Activated CD4-positive, alpha-beta T cell treated with anti-CD3 and anti-CD28 coated beads for 24 hours (primary cell): Measurements from ENCODE around the gene SEC16B.
"Not testable (repeated sequence)": the region's sequence is repeated elsewhere in the genome, so short reads cannot be mapped to it uniquely, and the experiment has no call there.

Source experiments
- DNase-seq, 2 donors: peaks; one replicate each; pipeline ENCODE4 v3.0.0-alpha.2; 2020; ENCODE audit warnings: low read depth in 2 of 2

SEC16B gene

DNA sequence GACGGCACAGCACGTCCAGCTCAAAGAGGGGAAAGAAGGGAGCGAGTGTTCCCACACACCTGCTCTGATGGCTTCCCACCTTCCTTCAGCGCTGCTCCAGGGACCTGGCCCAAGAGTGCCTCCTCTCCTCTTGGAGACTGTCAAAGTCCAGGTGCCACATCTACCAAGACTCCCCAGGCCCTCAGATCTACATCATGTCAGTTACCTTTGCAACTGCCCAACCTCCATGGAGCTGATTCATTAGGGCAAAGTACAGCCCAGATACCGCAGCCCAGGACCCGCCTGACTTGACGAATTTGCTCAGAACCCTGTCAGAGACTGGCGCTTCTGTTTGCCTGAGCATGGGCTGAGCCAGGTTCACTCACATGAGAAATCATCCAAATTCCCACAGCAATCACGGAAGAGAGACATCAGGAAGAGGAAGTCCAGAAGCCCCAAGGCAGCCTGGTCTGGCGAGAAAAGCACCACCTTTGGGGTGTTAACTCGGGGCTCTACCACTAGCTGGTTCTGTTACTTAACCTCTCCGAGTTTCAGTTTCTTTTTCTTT, at the start of gene SEC16B:
TSS of gene SEC16B (minus strand) at position 234 of the 547 bp plus-strand sequence. CDS start 2,077 bp downstream, outside the sequence.
- DNase-seq, result no peak

DNA sequence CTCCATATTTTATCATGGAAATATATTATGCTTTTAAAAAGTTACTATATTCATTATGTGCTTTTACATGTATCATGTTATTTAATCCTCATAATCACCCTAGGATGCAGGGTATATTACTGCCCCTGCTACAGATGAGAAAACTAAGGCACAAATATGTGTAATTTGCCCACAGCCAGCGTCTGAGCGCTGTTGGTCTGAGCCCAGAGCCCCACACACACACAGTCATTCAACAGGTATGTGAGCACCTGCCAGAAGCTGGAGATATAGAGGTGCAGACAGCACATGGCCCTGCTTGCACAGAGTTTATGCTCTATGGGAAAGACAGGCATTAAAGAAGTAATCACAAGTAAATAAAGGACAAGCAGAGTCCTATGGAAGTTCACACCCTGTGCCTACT, 49.8 kb upstream of the SEC16B start:
- DNase-seq, result no peak

DNA sequence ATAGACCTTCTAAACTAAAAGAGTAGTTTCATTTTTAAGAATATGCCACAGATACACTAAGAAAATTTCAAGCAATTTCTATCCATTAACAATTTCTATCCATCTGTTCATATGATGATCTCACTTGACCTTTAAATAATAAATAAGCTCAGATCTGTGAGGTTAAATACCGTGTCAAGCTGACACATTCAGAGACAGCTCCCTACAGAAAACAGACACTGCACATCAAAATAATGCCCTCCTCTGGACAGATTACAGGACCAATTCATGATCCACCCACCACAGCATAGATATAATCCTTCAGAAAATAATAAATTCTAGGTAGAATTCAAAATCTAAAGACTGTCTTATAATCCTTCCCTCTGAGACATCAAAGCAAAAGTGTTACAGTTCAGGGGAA, 49.4 kb upstream of the SEC16B start:
- DNase-seq, result no peak

- no peak for DNase-seq
These were observed 47.7 kb upstream of the SEC16B start for GRCh38 chr1:178017517-178017916.

DNA sequence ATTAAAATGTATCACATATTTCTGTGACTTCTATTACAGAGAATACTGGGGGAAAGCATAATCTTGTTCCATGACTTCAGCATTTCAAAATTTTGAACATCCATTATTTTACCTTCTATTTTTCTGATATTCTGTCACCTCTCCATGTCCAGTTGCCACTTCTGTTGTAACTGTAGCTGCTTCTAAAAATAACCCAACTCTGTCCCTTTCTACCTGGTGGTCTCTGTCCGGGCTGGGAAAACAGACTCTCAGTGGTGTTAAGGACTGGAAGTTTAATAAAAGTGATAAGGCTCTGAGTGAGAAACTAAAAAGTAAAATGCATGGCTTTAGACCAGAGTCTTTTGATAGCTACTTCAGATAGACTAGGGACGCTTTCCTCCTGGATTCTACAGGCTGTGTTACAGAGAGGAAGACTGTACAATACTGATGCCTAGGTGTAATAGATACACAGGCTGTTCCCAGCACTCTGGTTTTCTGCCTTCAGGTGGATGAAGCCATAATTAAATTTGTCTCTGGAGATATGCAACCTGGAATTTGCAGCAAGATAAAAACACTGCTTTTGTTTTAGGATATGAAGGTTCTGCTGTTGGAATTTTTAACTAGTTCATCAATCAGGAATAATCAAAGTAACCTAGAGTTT, 42.1 kb upstream of the SEC16B start:
- DNase-seq, result no peak

- DNase-seq, result no peak
These were observed 41.6 kb upstream of the SEC16B start for GRCh38 chr1:178011465-178011828.

- no peak for DNase-seq
These were observed 41.0 kb upstream of the SEC16B start for GRCh38 chr1:178010674-178011464.

DNA sequence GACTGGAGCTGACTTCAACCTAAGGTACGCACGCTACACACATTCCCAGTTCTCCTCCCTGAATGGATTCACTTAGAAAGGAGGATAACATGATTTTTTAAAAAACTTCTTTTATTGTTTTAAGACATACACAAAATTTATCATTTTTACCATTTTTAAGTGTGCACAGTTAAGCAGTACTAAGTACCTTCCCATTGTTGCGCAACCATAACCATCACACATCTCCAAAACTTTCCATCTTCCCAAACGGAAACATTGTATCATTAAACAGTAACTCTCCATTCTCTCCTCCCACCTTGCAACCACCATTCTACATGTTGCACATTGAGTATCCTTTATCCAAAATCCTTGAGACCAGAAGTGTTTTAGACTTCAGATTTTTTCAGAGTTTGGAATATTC, 36.2 kb upstream of the SEC16B start:
- DNase-seq, result no peak

DNA sequence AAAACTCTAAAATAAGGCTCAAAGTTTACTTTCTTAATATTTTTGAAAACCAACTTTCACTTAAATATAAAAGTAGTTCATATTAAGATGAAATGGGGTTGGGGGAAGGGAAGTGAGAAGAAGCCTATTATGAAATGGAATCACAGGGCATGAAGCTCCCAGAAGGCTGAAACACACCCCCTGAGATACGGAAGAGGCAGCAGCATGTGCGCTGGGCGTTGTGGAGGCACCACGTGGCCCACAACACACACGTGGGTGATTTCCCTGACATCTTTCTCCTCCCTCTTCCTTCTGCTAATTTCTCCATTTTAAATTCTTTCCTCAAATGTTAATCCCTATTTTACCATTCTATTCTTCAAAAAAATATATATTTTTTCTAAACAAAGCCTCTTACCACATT, 35.6 kb upstream of the SEC16B start:
- no peak for DNase-seq

- DNase-seq, result no peak
These were observed 35.1 kb upstream of the SEC16B start for GRCh38 chr1:178004926-178005391.

GRCh38 chr1:177998696-177999631, 29.1 kb upstream of the SEC16B start:
- DNase-seq, result no peak

GRCh38 chr1:177996957-177997356, 27.1 kb upstream of the SEC16B start:
- no peak for DNase-seq

GRCh38 chr1:177995369-177995768, 25.5 kb upstream of the SEC16B start:
- DNase-seq, result no peak

- not testable (repeated sequence) for DNase-seq
These were observed 16.4 kb upstream of the SEC16B start for GRCh38 chr1:177986281-177986680.

DNA sequence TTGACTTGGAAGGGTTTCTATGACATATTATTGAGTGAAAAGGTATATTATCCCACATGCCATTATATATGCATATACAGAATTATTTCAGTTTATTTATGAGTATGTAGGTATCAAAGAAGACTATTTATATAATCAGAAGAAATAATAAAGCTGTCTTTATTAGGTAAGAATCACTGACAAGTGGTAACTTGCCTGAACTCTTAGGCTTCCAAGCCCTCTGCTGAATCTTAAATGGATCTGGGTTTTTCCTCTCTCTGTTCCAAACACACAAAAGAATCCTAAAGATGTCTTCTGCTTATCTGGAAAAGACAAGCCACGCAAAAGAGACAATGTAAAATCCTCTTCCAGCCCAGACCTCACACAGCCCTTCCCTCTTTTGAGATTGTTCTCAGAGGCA, 14.9 kb upstream of the SEC16B start:
- DNase-seq, result no peak

- no peak for DNase-seq
These were observed 14.3 kb upstream of the SEC16B start for GRCh38 chr1:177984136-177984525.

DNA sequence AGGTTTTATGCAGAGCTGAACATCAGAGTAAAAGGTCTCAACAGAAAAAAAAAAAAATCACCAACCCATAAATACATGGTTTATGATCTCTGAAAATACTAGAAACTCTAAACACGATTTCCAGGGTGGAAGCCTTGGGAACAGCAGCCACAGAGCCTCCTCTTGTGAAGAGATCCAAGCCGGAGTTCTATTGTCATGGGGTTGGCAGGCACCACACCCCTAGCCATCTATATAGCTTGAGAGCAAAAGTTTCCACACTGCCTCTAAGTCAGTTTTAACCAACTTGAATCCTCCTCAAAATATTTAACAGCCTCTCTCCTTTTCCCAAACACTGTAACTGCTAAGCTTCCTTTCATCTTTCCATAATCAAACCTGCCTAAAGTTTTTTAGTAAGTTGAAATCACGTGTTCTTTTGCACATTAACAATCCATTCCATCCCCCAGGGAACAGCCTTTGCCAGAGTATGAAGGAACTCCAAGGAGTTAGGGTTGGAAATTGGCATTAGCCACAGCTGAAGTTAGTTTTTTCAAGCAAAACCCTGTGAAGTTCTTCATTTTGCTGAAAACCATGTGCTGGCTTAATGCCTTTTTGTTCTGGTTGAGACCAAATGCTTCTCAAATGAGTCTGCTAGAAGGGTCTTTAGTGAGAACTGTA, 13.8 kb upstream of the SEC16B start:
- no peak for DNase-seq

GRCh38 chr1:177983077-177983476, 13.2 kb upstream of the SEC16B start:
- DNase-seq, result no peak

- no peak for DNase-seq
These were observed 11.3 kb upstream of the SEC16B start for GRCh38 chr1:177981200-177981599.

DNA sequence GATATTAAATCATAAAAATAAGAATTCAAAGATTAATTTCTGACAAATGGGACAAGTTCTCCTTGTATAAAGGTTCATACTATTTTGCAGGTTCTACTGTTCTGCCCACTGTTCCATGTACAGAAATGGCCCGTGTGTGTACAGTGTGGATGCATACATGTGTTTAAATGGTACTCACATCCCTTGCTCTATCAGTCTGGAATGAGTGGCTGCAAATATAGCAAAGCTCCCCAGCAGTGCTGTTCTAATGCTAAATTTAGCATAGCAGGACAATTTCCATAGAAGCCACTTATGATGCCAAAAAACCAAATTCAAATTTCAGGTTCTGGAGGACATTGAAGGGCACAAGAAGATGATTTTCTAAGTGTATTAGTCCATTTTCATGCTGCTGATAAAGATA, 9.4 kb upstream of the SEC16B start:
- DNase-seq, result no peak

DNA sequence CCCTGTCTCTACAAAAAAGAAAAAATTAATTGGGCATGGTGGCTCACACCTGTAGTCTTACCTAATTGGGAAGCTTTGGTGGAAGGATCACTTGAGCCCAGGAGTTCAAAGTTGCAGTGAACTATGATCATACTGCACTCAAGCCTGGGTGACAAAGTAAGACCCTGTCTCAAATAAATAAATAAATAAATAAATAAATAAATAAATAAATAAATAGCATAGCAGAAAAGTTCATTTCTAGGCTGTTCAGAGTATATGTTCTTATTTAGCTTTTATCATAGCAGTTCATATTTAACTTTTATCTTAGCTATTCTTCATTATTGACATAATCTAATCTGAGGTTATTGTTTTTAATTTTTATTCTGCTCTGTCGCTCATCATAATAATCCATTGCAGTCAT, 8.7 kb upstream of the SEC16B start:
- no peak for DNase-seq
